Trophoblast cell (in vitro differentiated cells and primary cell): ENCODE measurements around the gene METTL9.
"Not testable (repeated sequence)": the region's sequence is repeated elsewhere in the genome, so short reads cannot be mapped to it uniquely, and the experiment has no call there.

Source experiments
- DNase-seq, 2 donors: peaks; one replicate each; pipeline ENCODE4 v3.0.0-alpha.2; 2016
- H2AFZ ChIP-seq: 2 replicates; pipeline ENCODE4 v1.6.1; 2013; ENCODE audit warnings: low read length, moderate library complexity, mild to moderate bottlenecking; ENCODE audit not compliant: insufficient read depth, poor library complexity
- H2AK5ac ChIP-seq: 2 replicates; pipeline ENCODE4 v1.6.1; 2013; ENCODE audit warnings: mild to moderate bottlenecking, low read length
- H2BK120ac ChIP-seq: 2 replicates; pipeline ENCODE4 v1.6.1; 2013; ENCODE audit warnings: low read length, mild to moderate bottlenecking, moderate library complexity; ENCODE audit not compliant: insufficient read depth, poor library complexity
- H2BK12ac ChIP-seq: 2 replicates; pipeline ENCODE4 v1.6.1; 2013; ENCODE audit warnings: mild to moderate bottlenecking, low read length, moderate library complexity
- H2BK5ac ChIP-seq: 2 replicates; pipeline ENCODE4 v1.6.1; 2013; ENCODE audit warnings: low read length, low read depth, moderate library complexity, mild to moderate bottlenecking; ENCODE audit not compliant: poor library complexity
- H3K14ac ChIP-seq: 2 replicates; pipeline ENCODE4 v1.6.1; 2013; ENCODE audit warnings: mild to moderate bottlenecking, low read length
- H3K18ac ChIP-seq: 2 replicates; pipeline ENCODE4 v1.6.1; 2013; ENCODE audit warnings: mild to moderate bottlenecking, low read length
- H3K23ac ChIP-seq: 2 replicates; pipeline ENCODE4 v1.6.1; 2013; ENCODE audit warnings: low read length
- H3K27ac ChIP-seq: 2 replicates; pipeline ENCODE4 v1.5.1; 2013; ENCODE audit warnings: low read depth, mild to moderate bottlenecking, inconsistent platforms, low read length, moderate library complexity
- H3K27me3 ChIP-seq: 2 replicates; pipeline ENCODE4 v1.6.1; 2013; ENCODE audit warnings: inconsistent platforms, mild to moderate bottlenecking, low read length, moderate library complexity; ENCODE audit not compliant: insufficient read depth
- H3K36me3 ChIP-seq, 2 experiments: 1 replicate in 1 of 2; 2 replicates in 1 of 2; pipeline ENCODE4 v1.6.1; 2013; ENCODE audit warnings: low read length in 2 of 2, mild to moderate bottlenecking in 2 of 2, moderate library complexity in 1 of 2; ENCODE audit not compliant: insufficient read depth in 2 of 2, control insufficient read depth in 1 of 2
- H3K4ac ChIP-seq: 2 replicates; pipeline ENCODE4 v1.6.1; 2013; ENCODE audit warnings: low read depth, mild to moderate bottlenecking, low read length, moderate library complexity
- H3K4me1 ChIP-seq, 2 experiments: 1 replicate in 1 of 2; 2 replicates in 1 of 2; pipeline ENCODE4 v1.6.1; 2013; ENCODE audit warnings: low read length in 2 of 2, mild to moderate bottlenecking in 2 of 2, moderate library complexity in 1 of 2; ENCODE audit not compliant: insufficient read depth in 2 of 2, control insufficient read depth in 1 of 2
- H3K4me2 ChIP-seq: 2 replicates; pipeline ENCODE4 v1.6.1; 2013; ENCODE audit warnings: inconsistent platforms, mild to moderate bottlenecking, low read length, moderate library complexity
- H3K4me3 ChIP-seq: 2 replicates; pipeline ENCODE4 v1.5.1; 2013; ENCODE audit warnings: mild to moderate bottlenecking, low read depth, low read length, inconsistent platforms
- H3K79me1 ChIP-seq: one replicate; pipeline ENCODE4 v1.6.1; 2013; ENCODE audit warnings: low read length
- H3K79me2 ChIP-seq: 2 replicates; pipeline ENCODE4 v1.6.1; 2013; ENCODE audit warnings: low read length, mild to moderate bottlenecking; ENCODE audit not compliant: control insufficient read depth, insufficient read depth, poor library complexity
- H3K9ac ChIP-seq: 2 replicates; pipeline ENCODE4 v1.6.1; 2013; ENCODE audit warnings: mild to moderate bottlenecking, low read length
- H3K9me3 ChIP-seq: 2 replicates; pipeline ENCODE4 v1.6.1; 2013; ENCODE audit warnings: low read depth, mild to moderate bottlenecking, control low read depth, inconsistent platforms, low read length; ENCODE audit not compliant: insufficient read depth
- H4K12ac ChIP-seq: 2 replicates; pipeline ENCODE4 v1.6.1; 2013; ENCODE audit warnings: low read depth, mild to moderate bottlenecking, low read length, moderate library complexity
- H4K8ac ChIP-seq: 2 replicates; pipeline ENCODE4 v1.6.1; 2013; ENCODE audit warnings: low read depth, mild to moderate bottlenecking, low read length, moderate library complexity
- H4K91ac ChIP-seq: one replicate; pipeline ENCODE4 v1.6.1; 2013; ENCODE audit warnings: low read depth, mild to moderate bottlenecking, low read length, moderate library complexity
- WGBS: extraction: QIAGEN DNeasy Blood & Tissue Kit; methylation state at CpG from one replicate; pipeline ENCODE4 v1.1.7; 2013; ENCODE audit warnings: missing lambda C conversion rate; ENCODE audit not compliant: insufficient read length, insufficient coverage; ENCODE audit errors: extremely low coverage; 5-methylcytosine and 5-hydroxymethylcytosine counted together

METTL9 gene

GRCh38 chr16:21580131-21580530 is 19.2 kb upstream of the METTL9 start:
- H4K8ac ChIP-seq, H3K36me3 ChIP-seq, H3K27ac ChIP-seq, H2BK120ac ChIP-seq, H3K79me1 ChIP-seq, H3K18ac ChIP-seq, H2AFZ ChIP-seq, H3K4me2 ChIP-seq, H3K4me3 ChIP-seq, H3K14ac ChIP-seq, H2BK5ac ChIP-seq, H2AK5ac ChIP-seq, H3K79me2 ChIP-seq, DNase-seq, H3K4me1 ChIP-seq, H4K12ac ChIP-seq, H3K9me3 ChIP-seq, H3K4ac ChIP-seq, H3K9ac ChIP-seq, H4K91ac ChIP-seq, H3K27me3 ChIP-seq, H2BK12ac ChIP-seq, H3K23ac ChIP-seq: not testable (repeated sequence)
- WGBS = no CpG with 5 or more reads among the region's 6 CpGs

GRCh38 chr16:21580807-21581206 is 18.6 kb upstream of the METTL9 start:
- Histone ChIP-seq H3K9me3 (no peaks in the 10 kb centered on the region), H3K4ac (no peak overlapping the region), H4K12ac (no peak overlapping the region), H3K14ac (no peak overlapping the region), H3K4me3 (no peak overlapping the region), H2BK5ac (no peak overlapping the region), H2AFZ (no peak overlapping the region), H3K27me3 (no peaks in the 10 kb centered on the region), H3K4me2 (no peak overlapping the region), H2AK5ac (no peak overlapping the region), H4K8ac (no peak overlapping the region), H3K36me3 (no peaks in the 10 kb centered on the region), H3K18ac (no peak overlapping the region), H3K9ac (no peak overlapping the region), H3K27ac (no peak overlapping the region), H3K23ac (no peak overlapping the region), H2BK120ac (no peak overlapping the region), H2BK12ac (no peak overlapping the region), H3K4me1 (peaks cover 0 to 1% of the 10 kb centered on the region in 2 experiments), H4K91ac (no peak overlapping the region), H3K79me1 (no peaks in the 10 kb centered on the region), H3K79me2 (no peaks in the 10 kb centered on the region)
- no peak for DNase-seq
- WGBS = no CpG with 5 or more reads among the region's 2 CpGs

GRCh38 chr16:21584817-21585216 is 14.6 kb upstream of the METTL9 start:
- Histone ChIP-seq H4K91ac (no peak overlapping the region), H2BK120ac (no peak overlapping the region), H3K14ac (no peak overlapping the region), H3K36me3 (no peaks in the 10 kb centered on the region), H4K12ac (no peak overlapping the region), H3K9ac (no peak overlapping the region), H3K4me3 (no peak overlapping the region), H3K4me1 (peaks cover 0 to 1% of the 10 kb centered on the region in 2 experiments), H2BK12ac (no peak overlapping the region), H3K4me2 (no peak overlapping the region), H3K79me1 (no peaks in the 10 kb centered on the region), H2BK5ac (no peak overlapping the region), H3K9me3 (no peaks in the 10 kb centered on the region), H3K18ac (no peak overlapping the region), H3K23ac (no peak overlapping the region), H3K27ac (no peak overlapping the region), H2AFZ (no peak overlapping the region), H4K8ac (no peak overlapping the region), H3K79me2 (no peaks in the 10 kb centered on the region), H3K4ac (no peak overlapping the region), H3K27me3 (no peaks in the 10 kb centered on the region), H2AK5ac (no peak overlapping the region)
- no CpG with 5 or more reads among the region's 8 CpGs for WGBS
- DNase-seq = no peak

- H2BK5ac ChIP-seq, H4K91ac ChIP-seq, H4K8ac ChIP-seq, H3K9ac ChIP-seq, H3K18ac ChIP-seq, H4K12ac ChIP-seq, H3K36me3 ChIP-seq, H3K4me2 ChIP-seq, H3K4ac ChIP-seq, H3K14ac ChIP-seq, H2AFZ ChIP-seq, DNase-seq, H2BK120ac ChIP-seq, H3K79me1 ChIP-seq, H3K23ac ChIP-seq, H3K4me3 ChIP-seq, H3K79me2 ChIP-seq, H3K27ac ChIP-seq, H2AK5ac ChIP-seq, H3K9me3 ChIP-seq, H3K27me3 ChIP-seq, H3K4me1 ChIP-seq, H2BK12ac ChIP-seq: not testable (repeated sequence)
- WGBS = 100% methylated on average over 1 of the region's 5 CpGs
Observed at GRCh38 chr16:21588593-21588992, 10.8 kb upstream of the METTL9 start.
